Measurements from ENCODE around the gene AADAC. TPM values are rescaled to one million over a fixed set of nuclear protein-coding genes. Genes with fewer than 3 reads are reported as not detected.

AADAC gene
- total RNA-seq, 1 donor from 2014 or later: not detected

DNA sequence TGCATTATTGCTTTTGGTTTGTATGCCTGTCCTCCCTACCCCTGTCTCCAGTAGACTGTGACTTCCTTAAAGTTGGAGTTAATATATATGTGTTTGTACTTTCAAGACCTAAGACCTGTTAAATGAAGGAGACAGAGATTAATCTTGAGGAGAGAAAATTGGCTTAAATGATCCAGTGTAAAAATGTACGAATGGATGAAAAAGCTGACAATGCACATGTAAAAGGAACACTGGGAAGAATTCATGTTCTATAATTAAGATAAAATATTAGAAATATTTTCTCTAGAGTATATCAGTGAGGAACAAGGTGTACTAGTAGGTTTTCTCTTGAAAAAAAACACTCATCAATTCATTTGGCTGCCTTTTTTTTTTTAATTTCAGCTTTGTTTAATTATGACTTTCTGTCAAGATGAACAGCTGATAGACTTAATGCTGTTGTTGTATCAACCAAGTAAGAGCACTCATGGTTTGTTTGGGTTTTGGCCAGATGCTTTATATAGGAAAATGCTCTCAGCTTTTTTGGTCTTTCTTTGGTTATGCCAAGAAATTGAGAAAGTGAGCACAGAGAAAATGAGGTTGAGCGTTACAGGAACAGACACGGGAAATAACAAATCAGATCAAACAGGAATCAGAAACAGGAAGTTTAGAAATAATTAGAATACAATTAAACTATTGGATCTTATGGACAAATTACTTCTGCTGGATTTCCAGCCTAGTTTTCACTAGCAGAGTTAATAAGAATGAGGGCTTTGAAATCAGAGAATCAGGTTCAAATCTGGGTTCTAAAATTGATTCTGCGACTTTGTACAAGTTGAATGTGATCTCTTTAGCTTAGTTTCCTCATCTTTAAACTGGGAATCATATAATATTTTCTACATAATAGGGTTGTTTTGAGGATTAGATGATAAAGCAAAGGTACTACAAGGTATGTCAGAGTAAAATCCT lies 38.3 kb upstream of the AADAC start:
- Mint-ChIP-seq H3K4me3 (ENCODE audit: unreplicated experiment) (no peak overlapping the region), H3K27ac (ENCODE audit: unreplicated experiment) (no peak overlapping the region), H3K36me3 (ENCODE audit: low read depth) (no peaks in the 10 kb centered on the region), H3K4me1 (ENCODE audit: low read depth) (peaks cover 7% of the 10 kb centered on the region), H3K27me3 (ENCODE audit: low read depth) (no peaks in the 10 kb centered on the region), H3K9me3 (ENCODE audit: low read depth) (no peaks in the 10 kb centered on the region)
- no peak for DNase-seq (ENCODE audit: low spot score)
- TF ChIP-seq, protein P1, sequence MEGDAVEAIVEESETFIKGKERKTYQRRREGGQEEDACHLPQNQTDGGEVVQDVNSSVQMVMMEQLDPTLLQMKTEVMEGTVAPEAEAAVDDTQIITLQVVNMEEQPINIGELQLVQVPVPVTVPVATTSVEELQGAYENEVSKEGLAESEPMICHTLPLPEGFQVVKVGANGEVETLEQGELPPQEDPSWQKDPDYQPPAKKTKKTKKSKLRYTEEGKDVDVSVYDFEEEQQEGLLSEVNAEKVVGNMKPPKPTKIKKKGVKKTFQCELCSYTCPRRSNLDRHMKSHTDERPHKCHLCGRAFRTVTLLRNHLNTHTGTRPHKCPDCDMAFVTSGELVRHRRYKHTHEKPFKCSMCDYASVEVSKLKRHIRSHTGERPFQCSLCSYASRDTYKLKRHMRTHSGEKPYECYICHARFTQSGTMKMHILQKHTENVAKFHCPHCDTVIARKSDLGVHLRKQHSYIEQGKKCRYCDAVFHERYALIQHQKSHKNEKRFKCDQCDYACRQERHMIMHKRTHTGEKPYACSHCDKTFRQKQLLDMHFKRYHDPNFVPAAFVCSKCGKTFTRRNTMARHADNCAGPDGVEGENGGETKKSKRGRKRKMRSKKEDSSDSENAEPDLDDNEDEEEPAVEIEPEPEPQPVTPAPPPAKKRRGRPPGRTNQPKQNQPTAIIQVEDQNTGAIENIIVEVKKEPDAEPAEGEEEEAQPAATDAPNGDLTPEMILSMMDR (IDR thresholded peaks at IDR 0.05): no peak

DNA sequence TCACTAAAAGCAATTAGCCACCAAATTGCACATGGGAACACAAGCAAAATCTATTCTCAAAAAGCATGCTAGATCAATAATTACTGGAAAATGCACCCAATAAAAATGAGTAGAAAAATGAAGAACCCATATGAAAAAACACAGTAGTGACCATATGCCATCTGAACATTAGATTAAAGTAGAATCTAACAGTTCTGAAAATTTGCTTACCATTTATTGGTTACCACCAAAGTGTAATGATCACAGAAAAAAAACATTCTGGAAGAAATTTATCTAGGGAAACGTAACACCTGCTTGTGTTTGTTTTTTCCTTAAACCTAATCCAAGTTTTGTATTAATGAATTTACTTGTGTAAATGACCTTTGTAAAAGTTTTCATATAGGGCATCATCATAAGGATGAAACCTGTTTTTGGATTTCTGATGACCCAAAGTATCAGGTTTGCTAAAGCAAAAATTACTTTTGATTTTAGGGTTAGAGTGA lies 37.6 kb upstream of the AADAC start:
- no peaks in the 10 kb centered on the region for H3K9me3 Mint-ChIP-seq (ENCODE audit: low read depth)
- TF ChIP-seq, protein P1 (IDR thresholded peaks at IDR 0.05): no peak
- H3K4me1 Mint-ChIP-seq (ENCODE audit: low read depth): peaks cover under 1% of the 10 kb centered on the region
- no peak overlapping the region for H3K27ac Mint-ChIP-seq (ENCODE audit: unreplicated experiment)
- H3K27me3 Mint-ChIP-seq (ENCODE audit: low read depth): no peaks in the 10 kb centered on the region
- DNase-seq (ENCODE audit: low spot score): no peak
- no peak overlapping the region for H3K4me3 Mint-ChIP-seq (ENCODE audit: unreplicated experiment)
- no peaks in the 10 kb centered on the region for H3K36me3 Mint-ChIP-seq (ENCODE audit: low read depth)

DNA sequence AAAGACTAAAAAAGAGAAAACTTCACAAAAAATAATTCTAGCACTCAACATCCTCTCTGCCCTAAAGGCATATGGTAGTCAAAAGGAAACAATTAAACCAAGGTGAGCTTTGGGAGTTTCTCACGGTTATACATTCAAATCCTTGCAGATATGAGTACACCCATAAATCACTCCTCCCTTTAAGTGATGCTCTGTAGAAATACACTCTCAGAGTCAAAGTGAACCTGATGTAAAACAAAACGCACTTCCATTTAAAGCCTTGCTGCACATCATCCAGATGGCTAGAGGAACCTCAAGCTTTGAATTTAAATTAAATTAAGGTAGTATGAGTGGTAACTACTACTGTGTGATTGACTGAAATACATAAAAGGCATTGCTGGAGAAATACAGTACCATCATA lies 36.0 kb upstream of the AADAC start:
- no peaks in the 10 kb centered on the region for H3K27me3 Mint-ChIP-seq (ENCODE audit: low read depth)
- TF ChIP-seq, protein P1 (IDR thresholded peaks at IDR 0.05): no peak
- no peaks in the 10 kb centered on the region for H3K36me3 Mint-ChIP-seq (ENCODE audit: low read depth)
- no peaks in the 10 kb centered on the region for H3K4me1 Mint-ChIP-seq (ENCODE audit: low read depth)
- no peaks in the 10 kb centered on the region for H3K9me3 Mint-ChIP-seq (ENCODE audit: low read depth)
- no peak overlapping the region for H3K4me3 Mint-ChIP-seq (ENCODE audit: unreplicated experiment)
- no peak for DNase-seq (ENCODE audit: low spot score)
- no peak overlapping the region for H3K27ac Mint-ChIP-seq (ENCODE audit: unreplicated experiment)

DNA sequence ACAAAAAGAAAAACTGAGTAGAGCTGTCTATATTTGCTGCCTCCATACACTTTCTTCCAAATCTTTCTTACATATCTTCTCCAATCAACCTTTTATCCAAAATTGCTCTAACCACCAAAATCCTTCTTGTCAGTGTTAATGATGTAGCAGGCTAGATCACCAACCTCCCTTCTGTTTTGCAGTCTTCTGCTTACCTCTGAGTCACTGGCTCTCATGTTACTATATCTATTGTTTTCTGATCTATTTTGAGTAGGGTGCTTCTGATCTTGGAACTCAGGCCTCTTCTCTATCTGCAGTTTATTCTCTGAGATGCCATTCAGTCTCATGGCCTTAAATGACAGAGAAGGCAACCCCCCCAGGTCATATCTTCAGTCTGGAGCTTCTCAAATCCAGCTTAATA lies 26.3 kb upstream of the AADAC start:
- no peak for DNase-seq (ENCODE audit: low spot score)
- H3K4me3 Mint-ChIP-seq (ENCODE audit: unreplicated experiment): no peak overlapping the region
- H3K27me3 Mint-ChIP-seq (ENCODE audit: low read depth): no peaks in the 10 kb centered on the region
- H3K27ac Mint-ChIP-seq (ENCODE audit: unreplicated experiment): no peak overlapping the region
- H3K9me3 Mint-ChIP-seq (ENCODE audit: low read depth): peaks cover 3% of the 10 kb centered on the region
- H3K36me3 Mint-ChIP-seq (ENCODE audit: low read depth): peaks cover 2% of the 10 kb centered on the region
- H3K4me1 Mint-ChIP-seq (ENCODE audit: low read depth): no peaks in the 10 kb centered on the region
- TF ChIP-seq, protein P1 (IDR thresholded peaks at IDR 0.05): no peak

DNA sequence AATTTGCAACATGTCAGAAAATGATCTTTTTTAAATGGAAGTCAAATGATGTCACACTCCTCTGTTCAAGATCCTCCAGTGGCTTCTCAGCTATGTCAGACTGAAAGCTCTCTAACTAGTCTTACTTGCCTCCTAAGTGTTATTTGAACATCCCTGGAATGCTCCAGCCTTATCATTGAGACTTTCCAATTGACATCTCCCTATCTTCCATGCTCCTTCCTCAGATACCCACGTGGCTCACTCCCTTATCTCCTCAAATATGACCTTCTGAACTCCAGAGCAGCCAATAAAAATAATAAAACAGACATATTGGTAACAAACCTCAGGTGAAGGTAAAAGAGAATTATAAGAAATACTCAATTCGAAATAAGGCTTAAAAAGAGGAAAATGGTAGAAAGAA lies 25.5 kb upstream of the AADAC start:
- no peaks in the 10 kb centered on the region for H3K27me3 Mint-ChIP-seq (ENCODE audit: low read depth)
- no peak overlapping the region for H3K4me3 Mint-ChIP-seq (ENCODE audit: unreplicated experiment)
- H3K36me3 Mint-ChIP-seq (ENCODE audit: low read depth): peaks cover 2% of the 10 kb centered on the region
- DNase-seq (ENCODE audit: low spot score): no peak
- H3K9me3 Mint-ChIP-seq (ENCODE audit: low read depth): peaks cover 3% of the 10 kb centered on the region
- TF ChIP-seq, protein P1 (IDR thresholded peaks at IDR 0.05): no peak
- H3K4me1 Mint-ChIP-seq (ENCODE audit: low read depth): no peaks in the 10 kb centered on the region
- H3K27ac Mint-ChIP-seq (ENCODE audit: unreplicated experiment): no peak overlapping the region

All from chondrocyte (in vitro differentiated cells).